ENCODE data around the gene DCP1A. TPM values are rescaled to one million over a fixed set of nuclear protein-coding genes. Genes with fewer than 3 reads are reported as not detected.
A peak's percentile ranks its signal among the peaks of the same experiment; 100 is the strongest.
"Not testable (repeated sequence)": the region's sequence is repeated elsewhere in the genome, so short reads cannot be mapped to it uniquely, and the experiment has no call there.

Gene DCP1A
- total and polyA plus RNA-seq, 8 donors = 18.7 to 37.3 (median 32.9) TPM

DNA sequence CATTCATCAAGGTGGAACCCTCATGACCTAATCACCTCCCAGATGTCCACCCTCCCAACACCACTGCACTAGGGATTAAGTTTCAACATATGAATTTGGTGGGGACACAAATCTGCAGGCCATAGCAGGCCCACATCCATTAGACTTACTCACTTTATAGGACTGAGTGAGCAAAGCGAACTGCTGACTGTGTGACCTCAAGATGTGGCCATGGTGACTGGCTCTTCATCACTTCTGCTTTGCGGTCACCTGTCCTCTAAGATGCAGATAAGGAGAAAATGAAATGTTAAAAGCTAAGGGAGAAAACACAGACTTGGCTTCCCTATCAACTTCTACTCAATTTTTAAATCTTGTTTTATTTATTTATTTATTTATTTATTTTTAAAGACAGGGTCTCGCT is 14.5 kb upstream of the DCP1A start:
- TF ChIP-seq, protein P1, sequence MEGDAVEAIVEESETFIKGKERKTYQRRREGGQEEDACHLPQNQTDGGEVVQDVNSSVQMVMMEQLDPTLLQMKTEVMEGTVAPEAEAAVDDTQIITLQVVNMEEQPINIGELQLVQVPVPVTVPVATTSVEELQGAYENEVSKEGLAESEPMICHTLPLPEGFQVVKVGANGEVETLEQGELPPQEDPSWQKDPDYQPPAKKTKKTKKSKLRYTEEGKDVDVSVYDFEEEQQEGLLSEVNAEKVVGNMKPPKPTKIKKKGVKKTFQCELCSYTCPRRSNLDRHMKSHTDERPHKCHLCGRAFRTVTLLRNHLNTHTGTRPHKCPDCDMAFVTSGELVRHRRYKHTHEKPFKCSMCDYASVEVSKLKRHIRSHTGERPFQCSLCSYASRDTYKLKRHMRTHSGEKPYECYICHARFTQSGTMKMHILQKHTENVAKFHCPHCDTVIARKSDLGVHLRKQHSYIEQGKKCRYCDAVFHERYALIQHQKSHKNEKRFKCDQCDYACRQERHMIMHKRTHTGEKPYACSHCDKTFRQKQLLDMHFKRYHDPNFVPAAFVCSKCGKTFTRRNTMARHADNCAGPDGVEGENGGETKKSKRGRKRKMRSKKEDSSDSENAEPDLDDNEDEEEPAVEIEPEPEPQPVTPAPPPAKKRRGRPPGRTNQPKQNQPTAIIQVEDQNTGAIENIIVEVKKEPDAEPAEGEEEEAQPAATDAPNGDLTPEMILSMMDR (IDR thresholded peaks at IDR 0.05) = no peak
- intact Hi-C loops (cut with DNase I) = no loop called here
- Histone ChIP-seq H3K27me3 (no peaks in the 10 kb centered on the region), H3K4me1 (peaks cover 0 to 6% of the 10 kb centered on the region in 2 donors), H3K27ac (no peak overlapping the region), H3K9me3 (no peaks in the 10 kb centered on the region), H3K4me3 (no peak overlapping the region), H3K36me3 (no peaks in the 10 kb centered on the region)
- ATAC-seq = no peak
- no peak for DNase-seq

DNA sequence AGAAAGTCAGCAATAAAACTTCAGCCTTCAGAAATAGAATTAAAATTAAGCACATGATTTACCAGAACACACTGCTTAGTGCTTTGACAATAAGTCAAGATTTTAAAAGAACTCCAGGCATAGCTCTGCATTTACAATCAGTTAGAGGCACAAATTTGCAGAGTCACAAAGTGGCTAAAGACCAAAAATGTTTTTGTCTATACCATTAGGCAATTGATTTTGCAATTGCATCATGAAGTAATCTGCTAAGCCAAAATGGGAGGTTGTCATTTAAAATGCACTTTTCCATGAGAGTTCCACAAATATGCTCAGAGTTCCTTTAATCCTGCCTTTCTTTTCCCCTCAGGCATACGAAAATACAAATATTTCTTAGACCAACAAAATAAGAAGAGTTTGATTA is 10.1 kb upstream of the DCP1A start:
- TF ChIP-seq, protein P1 (IDR thresholded peaks at IDR 0.05) = no peak
- Histone ChIP-seq H3K27me3 (no peaks in the 10 kb centered on the region), H3K4me3 (no peak overlapping the region), H3K36me3 (no peaks in the 10 kb centered on the region), H3K27ac (no peak overlapping the region), H3K9me3 (no peaks in the 10 kb centered on the region), H3K4me1 (peaks cover 0 to 9% of the 10 kb centered on the region in 2 donors)
- peak in 1 of 4 donors; percentile 29 for DNase-seq
- ATAC-seq = no peak
- intact Hi-C loops (cut with DNase I) = no loop called here

DNA sequence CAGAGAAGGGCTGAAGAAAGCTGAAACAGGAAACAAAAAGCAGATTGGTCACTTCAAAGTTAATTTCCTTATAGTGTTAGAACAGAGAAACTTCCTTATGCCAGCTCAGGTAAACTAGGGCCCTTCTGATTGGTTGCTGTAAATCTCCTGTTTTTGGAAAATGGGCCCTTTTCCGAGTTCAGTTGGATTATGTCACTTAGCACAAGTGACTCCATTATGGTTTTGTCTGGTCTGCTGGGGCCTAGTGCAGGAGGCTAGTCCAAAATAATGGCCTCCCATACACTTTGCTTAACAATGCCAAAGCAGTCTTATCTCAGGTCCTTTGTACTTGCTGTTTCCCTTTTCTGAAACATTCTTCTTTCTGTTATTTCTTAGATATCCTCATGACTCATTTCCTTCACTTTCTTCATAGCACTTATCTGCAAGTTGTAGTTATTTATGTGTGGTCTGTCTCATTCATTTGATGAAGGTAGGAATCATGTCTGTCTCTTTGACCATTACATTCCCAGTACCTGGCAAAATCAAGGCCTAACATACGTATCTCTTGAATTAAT is 7.7 kb upstream of the DCP1A start:
- H3K4me3 ChIP-seq = no peak overlapping the region
- no peak overlapping the region for H3K27ac ChIP-seq
- H3K4me1 ChIP-seq = peaks cover 0 to 9% of the 10 kb centered on the region in 2 donors
- no peak for DNase-seq
- no peaks in the 10 kb centered on the region for H3K36me3 ChIP-seq
- intact Hi-C loops (cut with DNase I) = no loop called here
- no peaks in the 10 kb centered on the region for H3K27me3 ChIP-seq
- no peaks in the 10 kb centered on the region for H3K9me3 ChIP-seq
- TF ChIP-seq, protein P1 (IDR thresholded peaks at IDR 0.05) = no peak
- ATAC-seq = no peak

DNA sequence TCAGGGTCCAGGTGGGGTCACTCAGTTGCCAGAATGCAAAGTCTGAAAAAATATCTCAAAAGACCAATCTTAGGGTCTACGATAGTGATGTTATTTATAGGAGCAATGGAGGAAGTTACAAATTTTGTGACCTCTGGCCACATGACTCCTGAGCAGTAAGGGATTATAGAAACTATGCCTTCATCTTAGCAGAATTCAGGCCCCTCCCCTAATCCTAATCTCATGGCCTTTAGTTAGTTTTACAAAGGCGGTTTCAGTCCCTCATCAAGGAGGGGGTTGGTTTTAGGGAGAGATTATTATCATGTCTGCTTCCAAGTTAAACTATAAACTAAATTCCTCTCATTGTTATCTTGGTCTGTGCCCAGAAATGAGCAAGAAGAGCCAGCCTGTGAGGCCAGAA is 5.9 kb upstream of the DCP1A start:
- Histone ChIP-seq H3K27me3 (no peaks in the 10 kb centered on the region), H3K4me1 (peaks cover 0 to 12% of the 10 kb centered on the region in 2 donors), H3K27ac (no peak overlapping the region), H3K9me3 (no peaks in the 10 kb centered on the region), H3K36me3 (no peaks in the 10 kb centered on the region), H3K4me3 (no peak overlapping the region)
- TF ChIP-seq, protein P1 (IDR thresholded peaks at IDR 0.05) = no peak
- ATAC-seq (no peak), DNase-seq (no peak)
- intact Hi-C loops (cut with DNase I) = no loop called here

DNA sequence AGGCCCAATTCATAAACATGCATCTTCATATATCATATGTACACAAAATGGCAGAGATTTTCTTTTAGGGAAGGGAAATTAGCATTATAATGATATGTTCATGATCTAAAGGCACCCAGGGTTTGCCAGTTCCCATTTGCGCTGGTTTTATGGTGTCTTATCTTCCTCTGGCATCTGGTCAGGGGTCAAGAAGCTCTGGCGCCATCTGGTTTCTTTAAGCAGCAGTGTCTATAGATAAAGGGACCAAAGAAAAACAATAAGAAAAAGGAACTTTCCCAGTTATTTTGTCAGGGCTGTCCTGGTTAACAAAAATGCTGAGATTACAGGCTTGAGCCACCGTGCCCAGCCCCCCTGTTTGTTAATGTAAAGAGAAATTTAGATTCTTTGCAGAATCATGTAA is 3.3 kb upstream of the DCP1A start:
- Histone ChIP-seq H3K27me3 (no peaks in the 10 kb centered on the region), H3K27ac (no peak overlapping the region), H3K9me3 (no peaks in the 10 kb centered on the region), H3K36me3 (no peaks in the 10 kb centered on the region), H3K4me3 (no peak overlapping the region), H3K4me1 (peaks cover 2 to 19% of the 10 kb centered on the region in 2 donors)
- intact Hi-C loops (cut with DNase I) = no loop called here
- ATAC-seq (no peak), DNase-seq (peak in 1 of 4 donors; percentile 21)
- TF ChIP-seq, protein P1 (IDR thresholded peaks at IDR 0.05) = no peak

DNA sequence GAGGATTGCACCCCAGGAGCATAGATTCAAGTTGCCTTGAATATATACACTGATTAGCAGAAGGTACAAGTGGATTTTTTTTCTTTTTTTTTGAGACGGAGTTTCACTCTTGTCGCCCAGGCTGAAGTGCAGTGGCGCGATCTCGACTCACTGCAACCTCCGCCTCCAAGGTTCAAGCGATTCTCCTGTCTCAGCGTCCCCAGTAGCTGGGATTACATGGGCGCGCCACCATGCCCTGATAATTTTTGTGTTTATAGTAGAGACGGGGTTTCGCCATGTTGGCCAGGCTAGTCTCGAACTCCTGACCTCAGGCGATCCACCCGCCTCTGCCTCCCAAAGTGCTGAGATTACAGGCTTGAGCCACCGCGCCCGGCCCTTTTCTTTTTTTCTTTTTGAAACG is 775 bp upstream of the DCP1A start:
- Histone ChIP-seq H3K27ac (peak overlapping the region; percentile 92 to 94), H3K4me1 (peaks cover 9 to 34% of the 10 kb centered on the region in 2 donors), H3K36me3 (peaks cover 0 to 15% of the 10 kb centered on the region in 2 donors), H3K4me3 (peak overlapping the region; percentile 71 to 80)
- H3K27me3 ChIP-seq; intact Hi-C loops (cut with DNase I); H3K9me3 ChIP-seq; DNase-seq; ATAC-seq: not testable (repeated sequence)

All from left lung (tissue), 10 donors.